HCT116 (cell line): ENCODE data around the gene ASCC1.
"Not testable (repeated sequence)": the region's sequence is repeated elsewhere in the genome, so short reads cannot be mapped to it uniquely, and the experiment has no call there.

Source experiments
- CTCF ChIP-seq, 3 experiments: fragments of 200-600 bp in 1 of 3; sonication (generic) in 1 of 3; IDR thresholded peaks in 2 of 3; conservative IDR thresholded peaks in 1 of 3; 2 replicates each; pipeline ENCODE4 v1.5.1; 2012 to 2017; ENCODE audit warnings: low read depth in 2 of 3, low read length in 2 of 3, antibody characterized with exemption in 1 of 3, borderline replicate concordance in 1 of 3, control low read depth in 1 of 3, mild to moderate bottlenecking in 1 of 3, mixed read lengths in 1 of 3, mixed run types in 1 of 3, moderate library complexity in 1 of 3; ENCODE audit not compliant: insufficient read depth in 1 of 3
- ELF1 ChIP-seq: IDR thresholded peaks from 2 replicates; pipeline ENCODE4 v1.6.1; 2012; ENCODE audit warnings: low read depth, borderline replicate concordance
- EZH2phosphoT487 ChIP-seq: fragments of 200-600 bp; IDR thresholded peaks from 2 replicates; pipeline ENCODE4 v1.6.1; 2018; ENCODE audit warnings: antibody characterized with exemption, borderline replicate concordance
- POLR2AphosphoS5 ChIP-seq: IDR thresholded peaks from 2 replicates; pipeline ENCODE4 v1.6.1; 2011; ENCODE audit warnings: mild to moderate bottlenecking, low read depth, low read length, moderate library complexity
- SRF ChIP-seq: IDR thresholded peaks from 2 replicates; pipeline ENCODE4 v1.6.1; 2012; ENCODE audit warnings: low read depth
- ZBTB33 ChIP-seq: IDR thresholded peaks from 2 replicates; pipeline ENCODE4 v1.6.1; 2011; ENCODE audit warnings: mild to moderate bottlenecking, low read length, moderate library complexity; ENCODE audit not compliant: insufficient replicate concordance; ENCODE audit errors: extremely low read depth

GRCh38 chr10:72136225-72136624, 79.9 kb downstream of the ASCC1 start:
- TF ChIP-seq CTCF (IDR thresholded peaks at IDR 0.05 in 2 of 3, conservative IDR thresholded peaks at IDR 0.05 in 1 of 3; ENCODE audit: borderline replicate concordance in 1 of 3, insufficient read depth in 1 of 3, low read depth in 2 of 3, low read length in 2 of 3); SRF; ZBTB33; POLR2AphosphoS5; ELF1; EZH2phosphoT487: not testable (repeated sequence)
